ENCODE results near the gene UQCR11. TPM values are rescaled to one million over a fixed set of nuclear protein-coding genes. Genes with fewer than 3 reads are reported as not detected.
A peak's percentile ranks its signal among the peaks of the same experiment; 100 is the strongest.

The UQCR11 gene
- total RNA-seq, 1 donor from 2014 or later, result 149 TPM

DNA sequence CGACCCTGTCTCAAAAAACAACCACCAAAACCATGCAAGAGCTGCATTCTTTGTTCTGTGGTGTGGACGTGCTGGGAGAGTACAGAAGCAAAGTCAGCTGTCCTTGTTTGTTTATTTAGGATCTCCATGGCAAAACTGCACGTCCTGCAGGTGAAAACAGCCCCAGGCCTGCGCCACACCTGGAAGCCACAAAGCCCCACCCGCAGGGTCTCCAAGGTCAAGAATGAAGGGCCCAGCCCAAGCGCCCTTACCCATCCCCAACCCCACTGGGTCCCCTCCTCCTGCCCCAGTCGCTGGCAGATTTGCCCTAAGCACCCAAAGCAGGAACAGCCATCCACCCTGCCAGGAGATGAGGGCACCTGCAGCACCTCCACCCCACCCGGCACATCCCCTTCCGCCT is 23.1 kb downstream of the UQCR11 start:
- no peaks in the 10 kb centered on the region for H3K27me3 Mint-ChIP-seq (ENCODE audit: low read depth)
- H3K4me3 Mint-ChIP-seq, result no peak overlapping the region
- peaks cover 17% of the 10 kb centered on the region for H3K36me3 Mint-ChIP-seq (ENCODE audit: low read depth)
- H3K9me3 Mint-ChIP-seq, result no peaks in the 10 kb centered on the region
- no peak for DNase-seq (ENCODE audit: low read depth, low spot score)
- no peaks in the 10 kb centered on the region for H3K4me1 Mint-ChIP-seq
- TF ChIP-seq, protein P1, sequence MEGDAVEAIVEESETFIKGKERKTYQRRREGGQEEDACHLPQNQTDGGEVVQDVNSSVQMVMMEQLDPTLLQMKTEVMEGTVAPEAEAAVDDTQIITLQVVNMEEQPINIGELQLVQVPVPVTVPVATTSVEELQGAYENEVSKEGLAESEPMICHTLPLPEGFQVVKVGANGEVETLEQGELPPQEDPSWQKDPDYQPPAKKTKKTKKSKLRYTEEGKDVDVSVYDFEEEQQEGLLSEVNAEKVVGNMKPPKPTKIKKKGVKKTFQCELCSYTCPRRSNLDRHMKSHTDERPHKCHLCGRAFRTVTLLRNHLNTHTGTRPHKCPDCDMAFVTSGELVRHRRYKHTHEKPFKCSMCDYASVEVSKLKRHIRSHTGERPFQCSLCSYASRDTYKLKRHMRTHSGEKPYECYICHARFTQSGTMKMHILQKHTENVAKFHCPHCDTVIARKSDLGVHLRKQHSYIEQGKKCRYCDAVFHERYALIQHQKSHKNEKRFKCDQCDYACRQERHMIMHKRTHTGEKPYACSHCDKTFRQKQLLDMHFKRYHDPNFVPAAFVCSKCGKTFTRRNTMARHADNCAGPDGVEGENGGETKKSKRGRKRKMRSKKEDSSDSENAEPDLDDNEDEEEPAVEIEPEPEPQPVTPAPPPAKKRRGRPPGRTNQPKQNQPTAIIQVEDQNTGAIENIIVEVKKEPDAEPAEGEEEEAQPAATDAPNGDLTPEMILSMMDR (conservative IDR thresholded peaks at IDR 0.05), result no peak
- H3K27ac Mint-ChIP-seq (ENCODE audit: unreplicated experiment), result no peak overlapping the region

DNA sequence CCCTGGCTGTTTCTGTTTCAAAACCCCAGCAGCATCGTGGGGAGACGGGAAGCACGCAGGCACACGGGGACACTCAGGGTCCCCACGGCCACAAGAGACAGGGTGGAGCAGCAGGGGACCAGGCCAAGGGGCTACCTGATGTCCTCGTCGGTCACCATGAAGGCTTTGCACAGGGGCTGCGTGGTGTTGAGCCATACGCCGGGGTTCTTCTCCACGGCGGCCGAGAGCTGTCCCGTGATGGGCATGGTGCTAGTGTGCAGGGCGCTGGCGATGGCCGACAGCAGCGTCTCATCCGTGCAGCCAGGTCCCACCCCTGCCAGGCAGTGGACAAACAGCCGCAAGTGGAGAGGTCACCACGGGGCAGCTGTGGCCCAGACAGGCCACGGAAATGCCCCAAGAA is 24.3 kb downstream of the UQCR11 start:
- H3K36me3 Mint-ChIP-seq (ENCODE audit: low read depth), result peaks cover 14% of the 10 kb centered on the region
- DNase-seq (ENCODE audit: low read depth, low spot score), result no peak

DNA sequence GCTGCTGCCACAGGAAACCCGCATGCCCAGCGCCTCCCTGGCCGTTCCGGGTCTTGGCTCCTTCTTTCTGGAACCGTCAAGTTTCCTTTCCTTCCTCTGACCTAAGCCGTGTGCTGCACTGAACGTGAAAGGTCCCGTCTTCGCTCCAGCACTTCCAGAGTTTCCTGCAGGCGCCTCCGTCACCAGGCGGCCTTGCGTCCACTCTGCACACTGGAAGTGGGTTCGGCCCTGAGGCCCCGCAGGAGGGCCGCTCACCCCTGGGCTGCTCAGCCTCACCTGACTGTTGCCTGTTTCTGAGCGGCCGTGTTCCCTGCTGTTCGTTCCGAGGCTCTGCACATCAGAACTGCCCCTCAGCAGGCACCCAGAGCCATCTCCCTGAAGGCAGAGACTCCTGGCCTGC is 24.9 kb downstream of the UQCR11 start:
- no peak overlapping the region for H3K4me3 Mint-ChIP-seq
- no peaks in the 10 kb centered on the region for H3K27me3 Mint-ChIP-seq (ENCODE audit: low read depth)
- TF ChIP-seq, protein P1 (conservative IDR thresholded peaks at IDR 0.05), result no peak
- H3K9me3 Mint-ChIP-seq, result no peaks in the 10 kb centered on the region
- DNase-seq (ENCODE audit: low read depth, low spot score), result no peak
- H3K27ac Mint-ChIP-seq (ENCODE audit: unreplicated experiment), result no peak overlapping the region
- H3K36me3 Mint-ChIP-seq (ENCODE audit: low read depth), result peaks cover 11% of the 10 kb centered on the region
- H3K4me1 Mint-ChIP-seq, result no peaks in the 10 kb centered on the region

More for the DNA sequence above, 24.3 kb downstream of the UQCR11 start:
- Mint-ChIP-seq H3K27me3 (ENCODE audit: low read depth) (no peaks in the 10 kb centered on the region), H3K27ac (ENCODE audit: unreplicated experiment) (no peak overlapping the region), H3K9me3 (no peaks in the 10 kb centered on the region), H3K4me3 (no peak overlapping the region), H3K4me1 (no peaks in the 10 kb centered on the region)
- TF ChIP-seq, protein P1 (conservative IDR thresholded peaks at IDR 0.05), result no peak

DNA sequence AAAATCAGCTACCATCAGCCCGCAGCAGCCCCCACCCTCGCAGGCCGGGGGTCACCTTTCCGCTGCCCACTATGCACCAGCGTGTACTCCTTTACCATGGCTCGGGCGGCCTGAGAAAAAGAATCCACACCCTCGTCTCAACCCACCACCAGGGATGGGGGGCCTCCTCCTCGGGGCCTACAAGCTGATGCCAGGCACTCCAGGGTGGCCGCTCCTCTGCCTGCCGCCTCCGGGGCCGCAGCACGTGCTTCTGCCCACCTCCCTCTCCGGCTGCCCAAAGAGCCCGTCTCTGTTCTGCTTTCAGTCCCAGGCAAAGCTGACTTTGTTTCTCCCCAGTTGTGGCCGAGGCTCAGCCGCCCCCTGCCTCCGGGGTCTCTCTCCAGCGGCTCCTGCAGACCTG is 26.0 kb downstream of the UQCR11 start:
- H3K4me1 Mint-ChIP-seq, result no peaks in the 10 kb centered on the region
- no peak overlapping the region for H3K27ac Mint-ChIP-seq (ENCODE audit: unreplicated experiment)

DNA sequence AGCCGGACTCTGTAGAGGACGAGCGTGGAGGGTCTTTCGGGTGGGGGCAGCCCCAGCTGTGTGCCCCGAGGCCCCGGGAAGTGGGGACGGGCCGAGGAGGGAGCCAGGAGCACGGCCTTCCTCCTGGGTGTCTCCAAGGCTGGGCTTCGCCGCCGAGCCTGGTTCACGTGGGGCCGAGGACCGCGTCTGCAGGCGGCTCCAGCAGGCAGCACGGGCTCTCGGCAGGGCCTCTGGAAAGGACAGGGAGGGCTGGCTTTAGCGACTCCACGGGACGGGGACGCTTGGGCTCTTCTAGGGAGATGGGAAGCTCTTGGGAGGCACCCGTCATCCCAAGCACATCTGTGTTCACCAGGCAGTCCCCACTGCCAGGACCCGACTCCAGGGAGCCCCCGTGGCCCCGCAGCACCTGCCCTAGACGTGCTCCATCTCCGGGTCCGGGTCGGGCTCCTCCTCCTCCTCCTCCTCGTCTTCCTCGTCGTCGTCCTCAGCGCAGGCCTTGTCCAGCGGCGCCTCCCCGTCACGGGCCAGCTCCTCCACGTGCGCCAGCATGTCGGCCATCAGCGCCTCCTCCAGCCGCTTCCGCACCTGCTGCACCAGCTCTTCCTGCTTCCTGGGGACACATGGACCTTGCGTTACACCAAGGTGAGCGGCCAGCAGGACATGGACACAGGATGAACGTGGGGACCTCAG is 27.2 kb downstream of the UQCR11 start:
- H3K27ac Mint-ChIP-seq (ENCODE audit: unreplicated experiment), result no peak overlapping the region
- H3K27me3 Mint-ChIP-seq (ENCODE audit: low read depth), result no peaks in the 10 kb centered on the region
- peaks cover 11% of the 10 kb centered on the region for H3K36me3 Mint-ChIP-seq (ENCODE audit: low read depth)
- no peak for DNase-seq (ENCODE audit: low read depth, low spot score)
- H3K4me1 Mint-ChIP-seq, result no peaks in the 10 kb centered on the region
- H3K9me3 Mint-ChIP-seq, result no peaks in the 10 kb centered on the region
- H3K4me3 Mint-ChIP-seq, result no peak overlapping the region
- TF ChIP-seq, protein P1 (conservative IDR thresholded peaks at IDR 0.05), result no peak

More for the DNA sequence above, 26.0 kb downstream of the UQCR11 start:
- Mint-ChIP-seq H3K9me3 (no peaks in the 10 kb centered on the region), H3K27me3 (ENCODE audit: low read depth) (no peaks in the 10 kb centered on the region), H3K4me3 (peak overlapping the region; percentile 27), H3K36me3 (ENCODE audit: low read depth) (peaks cover 8% of the 10 kb centered on the region)
- DNase-seq (ENCODE audit: low read depth, low spot score), result no peak
- TF ChIP-seq, protein P1 (conservative IDR thresholded peaks at IDR 0.05), result no peak

All from neural crest cell (in vitro differentiated cells).